NCI-H2196 (cell line): ENCODE results near the gene APLN.
A peak's percentile ranks its signal among the peaks of the same experiment; 100 is the strongest.

ENCODE experiments used
- DNase-seq: peaks from one replicate; lab custom pipeline; 2025; ENCODE audit not compliant: unreplicated experiment; lab: John Stamatoyannopoulos, UW

Gene APLN

GRCh38 chrX:129642641-129643040, 12.1 kb downstream of the APLN start:
- DNase-seq, result no peak

- no peak for DNase-seq
Measured at GRCh38 chrX:129641941-129642340, 12.8 kb downstream of the APLN start.

DNA sequence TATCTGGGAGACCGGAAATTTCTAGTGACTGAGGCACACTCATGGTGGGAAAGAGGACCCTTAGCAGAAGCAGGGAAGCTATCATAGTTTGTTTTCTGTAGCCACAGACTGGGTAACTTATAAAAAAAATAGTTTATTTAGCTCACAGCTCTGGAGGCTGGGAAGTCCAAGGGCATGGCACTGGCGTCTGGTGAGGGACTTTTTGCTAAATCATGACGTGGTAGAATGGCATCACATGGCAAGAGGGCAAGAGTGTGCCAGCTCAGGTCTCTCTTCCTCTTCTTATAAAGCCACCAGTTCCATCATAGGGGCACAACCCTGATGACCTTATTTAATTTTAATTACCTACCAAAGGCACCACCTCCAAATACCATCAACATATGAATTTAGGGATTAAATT, 13.3 kb downstream of the APLN start:
- DNase-seq, result no peak

DNA sequence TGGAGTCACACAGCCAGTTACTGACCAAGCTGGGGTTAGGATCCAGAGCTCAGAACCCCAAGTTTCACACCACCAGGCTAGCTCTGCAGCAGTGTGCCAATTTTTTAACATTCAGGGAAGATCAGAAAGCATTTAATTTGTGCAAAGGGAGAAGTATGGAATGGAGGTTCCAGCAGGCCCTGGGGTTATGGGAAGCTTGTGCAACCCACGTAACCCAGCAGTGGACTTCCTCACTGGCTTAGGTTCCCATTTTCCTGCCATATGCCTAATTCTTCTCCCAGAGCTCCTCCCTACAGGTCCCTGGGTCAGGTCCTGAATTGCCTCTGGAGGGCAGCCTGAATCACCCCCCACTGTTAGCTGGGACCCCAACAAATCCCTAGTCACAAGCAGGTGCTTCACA, 14.0 kb downstream of the APLN start:
- DNase-seq, result no peak

- DNase-seq, result no peak
Measured at GRCh38 chrX:129638917-129639316, 15.8 kb downstream of the APLN start.

- DNase-seq, result peak; percentile 56
Measured at GRCh38 chrX:129637217-129638109, 17.3 kb downstream of the APLN start.

GRCh38 chrX:129636175-129636681, 18.5 kb downstream of the APLN start:
- DNase-seq, result no peak

DNA sequence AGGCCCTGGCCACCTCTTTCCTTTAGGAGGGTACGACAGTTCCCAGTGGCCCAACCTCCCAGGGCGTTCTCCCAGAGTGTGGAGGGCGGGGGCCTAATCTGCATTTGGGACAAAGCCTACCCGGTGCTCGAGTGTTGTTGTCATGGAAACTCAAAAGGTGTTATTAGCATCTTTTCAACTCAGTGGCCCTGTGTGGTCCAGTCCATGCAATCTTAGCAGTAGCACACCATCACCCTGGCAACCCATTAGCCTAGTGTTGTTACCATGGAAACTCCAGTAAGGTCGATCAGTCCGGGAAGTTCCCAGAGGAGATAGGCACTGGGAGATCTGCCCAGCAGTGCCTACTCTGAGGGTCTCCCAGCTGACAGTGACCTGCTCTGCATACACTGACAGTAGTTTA, 20.2 kb downstream of the APLN start:
- peak; percentile 2 for DNase-seq

DNA sequence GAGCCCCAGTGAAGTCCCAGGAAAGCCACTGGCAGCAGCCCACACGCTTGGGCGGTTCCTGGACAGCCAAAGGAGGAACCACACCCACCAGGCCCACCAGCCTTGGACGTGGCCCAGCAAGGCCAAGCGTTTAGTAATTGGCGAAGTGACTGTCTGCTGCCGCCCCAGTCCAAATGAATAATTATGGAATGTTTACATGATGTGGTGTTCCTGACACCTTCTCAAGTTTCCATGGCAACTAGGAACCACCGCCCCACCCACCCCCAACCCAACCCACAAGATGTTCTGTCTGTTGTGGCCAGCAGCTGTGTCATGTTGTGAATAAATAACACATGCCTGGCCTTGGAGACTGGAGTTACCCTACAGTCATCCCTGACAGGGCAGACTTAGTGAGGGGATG, 22.3 kb downstream of the APLN start:
- no peak for DNase-seq

DNA sequence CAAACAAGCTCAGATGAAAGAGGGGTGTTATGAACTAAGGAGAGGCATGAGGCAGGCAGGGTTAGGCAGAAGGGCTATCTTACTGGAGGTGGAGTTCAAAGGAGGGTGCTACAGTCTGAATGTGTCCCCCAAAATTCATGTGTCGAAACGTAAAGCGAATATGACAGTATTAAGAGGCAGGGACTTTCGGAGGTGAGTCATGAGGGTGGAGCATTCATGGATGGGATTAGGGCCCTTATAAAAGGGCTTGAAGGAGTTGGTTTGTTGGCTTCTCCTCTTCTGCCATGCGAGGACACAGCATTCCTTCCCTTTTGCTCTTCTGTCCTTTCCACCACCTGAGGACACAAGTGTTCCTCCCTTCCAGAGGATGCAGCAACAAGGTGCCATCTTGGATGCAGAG, 22.9 kb downstream of the APLN start:
- no peak for DNase-seq

GRCh38 chrX:129629837-129630236, 24.9 kb downstream of the APLN start:
- no peak for DNase-seq

- DNase-seq, result no peak
Measured at GRCh38 chrX:129626026-129626425, 28.7 kb downstream of the APLN start.

DNA sequence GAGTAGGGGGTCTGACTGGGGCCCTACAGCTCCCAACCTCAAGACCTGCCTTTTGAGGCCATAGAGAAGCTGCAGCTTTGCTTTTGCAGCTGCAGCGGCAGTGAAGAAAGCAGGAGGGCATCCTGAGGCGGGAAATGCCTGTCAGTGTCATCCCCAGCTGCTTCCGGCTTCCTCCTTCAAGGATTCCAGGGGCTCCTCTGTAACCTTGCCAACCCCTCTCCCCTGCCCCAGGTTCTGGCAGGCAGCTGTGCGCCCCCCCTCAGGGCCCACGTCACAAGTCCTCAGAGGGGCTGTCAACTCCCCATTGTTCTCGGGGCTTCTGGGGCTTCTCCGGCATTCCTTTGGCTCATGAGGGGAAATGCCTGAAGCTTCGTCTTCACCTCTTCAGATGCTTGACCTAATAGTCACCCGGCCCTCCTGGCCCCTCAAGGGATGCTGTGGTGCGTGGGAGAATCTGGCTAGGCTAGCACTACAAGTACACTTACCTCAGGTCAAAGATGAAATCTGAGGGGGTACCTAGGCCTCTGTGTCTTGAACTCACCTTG, 31.9 kb downstream of the APLN start:
- no peak for DNase-seq

DNA sequence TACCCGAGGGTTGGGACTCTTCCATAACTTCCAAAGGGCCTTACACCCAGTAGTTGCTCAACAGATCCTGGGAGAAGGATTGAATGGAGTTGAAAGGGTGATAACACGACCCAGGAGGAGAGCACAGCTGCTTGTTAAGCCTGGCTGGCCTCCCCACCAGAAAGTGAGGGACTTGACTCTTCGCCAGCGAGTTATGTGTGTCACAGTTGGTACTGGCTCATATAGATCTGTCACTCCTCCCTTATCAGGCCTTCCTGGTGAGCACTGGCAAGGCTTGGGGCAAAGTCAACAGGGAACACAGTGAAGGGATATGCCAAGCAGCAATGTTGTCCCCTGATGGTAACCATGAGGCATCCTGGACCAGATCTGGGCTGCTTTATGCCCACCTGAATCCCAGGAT, 35.8 kb downstream of the APLN start:
- no peak for DNase-seq

- no peak for DNase-seq
Measured at GRCh38 chrX:129617420-129617819, 37.3 kb downstream of the APLN start.

DNA sequence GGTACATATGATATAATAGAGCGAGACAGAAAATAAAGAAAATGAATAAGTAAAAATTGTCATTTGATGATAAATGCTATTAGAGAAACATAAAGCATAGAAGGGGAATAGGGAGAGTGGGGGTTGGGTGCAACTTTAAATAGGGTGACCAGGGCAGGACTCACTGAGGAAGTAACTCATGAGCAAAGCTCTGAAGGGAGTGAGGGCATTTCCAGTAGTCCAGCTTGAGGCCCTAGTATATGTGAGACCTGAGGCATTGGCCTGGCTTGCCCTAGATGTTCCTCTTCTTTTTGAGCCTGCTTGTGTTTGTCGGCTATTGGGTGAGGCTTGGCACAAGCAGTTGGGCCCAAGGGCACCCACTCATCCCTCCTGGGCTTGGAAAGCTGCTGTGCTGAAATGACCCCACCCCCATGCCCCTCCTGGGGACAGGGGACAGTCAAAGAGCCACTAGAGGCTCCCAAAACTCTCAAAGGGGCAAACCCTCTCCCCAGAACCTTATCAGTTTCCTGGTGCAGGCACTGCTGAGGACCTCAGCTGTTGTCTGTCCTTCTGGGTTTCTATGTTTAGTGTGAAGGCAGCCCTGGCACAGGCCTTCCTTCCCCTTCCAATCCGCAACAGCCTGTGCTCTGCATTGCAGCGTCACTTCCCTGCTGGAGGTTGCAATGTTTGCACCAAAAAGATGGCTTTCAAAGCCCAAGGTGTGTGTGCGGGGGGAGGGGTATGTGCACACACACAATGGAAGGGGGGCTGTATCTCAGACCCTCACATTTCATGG, 40.1 kb downstream of the APLN start:
- DNase-seq, result no peak

- no peak for DNase-seq
Measured at GRCh38 chrX:129613596-129613995, 41.2 kb downstream of the APLN start.

GRCh38 chrX:129612396-129612795, 42.4 kb downstream of the APLN start:
- no peak for DNase-seq

GRCh38 chrX:129609395-129609794, 45.4 kb downstream of the APLN start:
- DNase-seq, result no peak

GRCh38 chrX:129608496-129608895, 46.3 kb downstream of the APLN start:
- DNase-seq, result no peak

DNA sequence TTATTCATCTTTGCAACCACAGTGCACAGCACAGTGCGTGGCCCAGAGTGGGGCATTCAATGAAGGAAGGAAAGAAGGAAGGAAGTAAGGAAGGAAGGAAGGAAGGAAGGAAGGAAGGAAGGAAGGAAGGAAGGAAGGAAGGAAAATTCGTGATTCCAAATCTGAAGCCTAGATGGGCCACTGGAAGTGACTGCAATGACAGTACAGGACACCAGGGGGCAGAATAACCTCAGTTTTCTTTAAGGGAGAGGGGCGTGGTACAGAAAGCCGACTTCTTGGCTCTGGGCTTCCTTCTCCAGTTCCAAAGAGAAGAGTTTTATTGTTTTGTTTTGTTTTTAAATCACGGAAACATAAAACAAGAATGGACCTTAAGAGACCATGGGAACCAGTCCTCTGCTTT, 47.8 kb downstream of the APLN start:
- DNase-seq, result peak; percentile 43

DNA sequence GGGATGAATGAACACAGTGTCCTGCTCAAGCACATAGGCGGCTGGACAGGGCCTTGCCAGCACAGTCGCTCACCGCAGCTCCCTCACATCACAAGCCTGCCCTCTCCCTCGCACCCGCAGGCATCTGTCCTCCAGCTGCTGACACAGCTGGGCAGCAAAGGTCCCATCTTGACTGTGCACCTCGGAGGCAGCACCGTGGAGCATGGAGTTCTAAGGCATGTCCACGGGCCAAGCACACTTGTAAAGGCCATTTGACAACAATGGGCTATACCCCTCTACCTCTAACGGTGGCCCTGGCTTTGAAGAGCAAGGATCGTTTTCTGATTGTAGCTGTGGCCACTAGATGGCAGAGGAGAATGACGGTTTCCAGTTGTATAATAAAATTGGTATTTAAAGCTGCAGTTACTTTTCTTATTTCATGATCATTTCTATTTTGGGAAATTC, 53.8 kb downstream of the APLN start:
- peak; percentile 4 for DNase-seq
